HepG2 (cell line): ENCODE measurements around the gene FKBP10. TPM values are rescaled to one million over a fixed set of nuclear protein-coding genes. Genes with fewer than 3 reads are reported as not detected.
A peak's percentile ranks its signal among the peaks of the same experiment; 100 is the strongest.

Experiments used
- ATF5 ChIP-seq: sonication (generic); formaldehyde crosslinking; IDR thresholded peaks from 2 replicates; pipeline ENCODE4 v1.4.0; 2020; ENCODE audit warnings: mild to moderate bottlenecking, low read depth, missing genetic modification reagents
- ATF7 ChIP-seq, 2 experiments: fragments of 450-650 bp in 1 of 2; sonication (generic) in 1 of 2; formaldehyde crosslinking in 1 of 2; IDR thresholded peaks; 2 replicates each; pipeline versions ENCODE4 v1.4.0 to v1.6.1; 2016 to 2020; ENCODE audit warnings: antibody characterized with exemption in 1 of 2, mild to moderate bottlenecking in 1 of 2, missing genetic modification reagents in 1 of 2
- BRF2 ChIP-seq: sonication (generic); formaldehyde crosslinking; IDR thresholded peaks from 2 replicates; pipeline ENCODE4 v1.8.1; 2022; ENCODE audit warnings: mild to moderate bottlenecking, missing genetic modification reagents
- CBX5 ChIP-seq: sonication (generic); formaldehyde crosslinking; IDR thresholded peaks from 2 replicates; pipeline ENCODE4 v1.4.0; 2020; ENCODE audit warnings: missing genetic modification reagents, borderline replicate concordance
- HMGA1 ChIP-seq: sonication (generic); formaldehyde crosslinking; conservative IDR thresholded peaks from 2 replicates; pipeline ENCODE4 v1.4.0; 2020; ENCODE audit warnings: missing genetic modification reagents
- KDM5B ChIP-seq: sonication (generic); formaldehyde crosslinking; IDR thresholded peaks from 2 replicates; pipeline ENCODE4 v1.4.0; 2020; ENCODE audit warnings: missing genetic modification reagents, mild to moderate bottlenecking, borderline replicate concordance
- KLF9 ChIP-seq: IDR thresholded peaks from 2 replicates; pipeline ENCODE4 v1.6.1; 2016; ENCODE audit warnings: low read depth
- MED13 ChIP-seq: sonication (generic); formaldehyde crosslinking; IDR thresholded peaks from 2 replicates; pipeline ENCODE4 v1.5.0; 2020; ENCODE audit warnings: missing genetic modification reagents
- MIER2 ChIP-seq: IDR thresholded peaks from 2 replicates; pipeline ENCODE4 v1.6.1; 2016; ENCODE audit warnings: missing biosample characterization, missing genetic modification reagents
- MTF1 ChIP-seq: sonication (generic); formaldehyde crosslinking; IDR thresholded peaks from 2 replicates; pipeline ENCODE4 v1.5.0; 2020; ENCODE audit warnings: missing genetic modification reagents
- NAIF1 ChIP-seq: sonication (generic); formaldehyde crosslinking; IDR thresholded peaks from 2 replicates; pipeline ENCODE4 v1.5.0; 2020; ENCODE audit warnings: mild to moderate bottlenecking, missing genetic modification reagents, borderline replicate concordance
- NCOA2 ChIP-seq: sonication (generic); formaldehyde crosslinking; IDR thresholded peaks from 2 replicates; pipeline ENCODE4 v1.8.0; 2022; ENCODE audit warnings: inconsistent platforms
- NFRKB ChIP-seq: fragments of 450-650 bp; IDR thresholded peaks from 2 replicates; pipeline ENCODE4 v1.6.1; 2017
- NR2C2 ChIP-seq: sonication (generic); formaldehyde crosslinking; IDR thresholded peaks from 2 replicates; pipeline ENCODE4 v1.4.0; 2020; ENCODE audit warnings: missing genetic modification reagents, mild to moderate bottlenecking, moderate library complexity, borderline replicate concordance
- SMYD3 ChIP-seq: sonication (generic); formaldehyde crosslinking; IDR thresholded peaks from 2 replicates; pipeline ENCODE4 v1.8.1; 2023; ENCODE audit warnings: mild to moderate bottlenecking, missing genetic modification reagents
- SP5 ChIP-seq: IDR thresholded peaks from 2 replicates; pipeline ENCODE4 v1.6.1; 2016; ENCODE audit warnings: low read depth, borderline replicate concordance
- TBL1XR1 ChIP-seq: fragments of 150-350 bp; IDR thresholded peaks from 2 replicates; pipeline ENCODE4 v1.6.1; 2014; ENCODE audit warnings: borderline replicate concordance, low read length; ENCODE audit not compliant: partially characterized antibody
- TCF12 ChIP-seq, 2 experiments: fragments of 450-650 bp in 1 of 2; sonication (generic) in 1 of 2; formaldehyde crosslinking in 1 of 2; IDR thresholded peaks; 2 replicates each; pipeline versions ENCODE4 v1.6.1 to v1.8.0; 2017 to 2022; ENCODE audit warnings: antibody characterized with exemption in 1 of 2, mild to moderate bottlenecking in 1 of 2, missing genetic modification reagents in 1 of 2, moderate library complexity in 1 of 2
- ZBTB7B ChIP-seq: sonication (generic); formaldehyde crosslinking; IDR thresholded peaks from 2 replicates; pipeline ENCODE4 v1.4.0; 2020; ENCODE audit warnings: missing genetic modification reagents
- ZNF143 ChIP-seq: sonication (generic); formaldehyde crosslinking; IDR thresholded peaks from 2 replicates; pipeline ENCODE4 v1.4.0; 2020; ENCODE audit warnings: missing genetic modification reagents
- ZNF414 ChIP-seq: sonication (generic); formaldehyde crosslinking; IDR thresholded peaks from 2 replicates; pipeline ENCODE4 v1.5.0; 2020; ENCODE audit warnings: missing genetic modification reagents
- ZNF557 ChIP-seq: sonication (generic); formaldehyde crosslinking; IDR thresholded peaks from 2 replicates; pipeline ENCODE4 v1.4.0; 2020; ENCODE audit warnings: missing genetic modification reagents
- ZNF567 ChIP-seq: sonication (generic); formaldehyde crosslinking; IDR thresholded peaks from 2 replicates; pipeline ENCODE4 v1.8.1; 2023; ENCODE audit warnings: mild to moderate bottlenecking, missing genetic modification reagents, borderline replicate concordance
- ZNF570 ChIP-seq: sonication (generic); formaldehyde crosslinking; IDR thresholded peaks from 2 replicates; pipeline ENCODE4 v1.4.0; 2020; ENCODE audit warnings: mild to moderate bottlenecking, missing genetic modification reagents, borderline replicate concordance
- ZNF7 ChIP-seq: IDR thresholded peaks from 2 replicates; pipeline ENCODE4 v1.6.1; 2016; ENCODE audit warnings: missing biosample characterization, missing genetic modification reagents
- ZNF740 ChIP-seq: sonication (generic); formaldehyde crosslinking; IDR thresholded peaks from 2 replicates; pipeline ENCODE4 v1.4.0; 2020; ENCODE audit warnings: missing genetic modification reagents
- ZNF761 ChIP-seq: sonication (generic); formaldehyde crosslinking; conservative IDR thresholded peaks from 2 replicates; pipeline ENCODE4 v1.4.0; 2020; ENCODE audit warnings: mild to moderate bottlenecking, missing genetic modification reagents
- polyA plus RNA-seq, 8 experiments: library from polyadenylated mRNA; depleted of rRNA in 3 of 8; stranded (reverse) in 7 of 8; unstranded in 1 of 8; fragments of >200 nt; fragmentation: Illumina TruSeq in 4 of 8; extraction: Trizol in 4 of 8; gene quantifications; 2 replicates each; pipeline versions ENCODE4 v1.2.1 to v1.2.3, GENCODE V29; 2011 to 2016; ENCODE audit warnings: low read depth in 4 of 8, missing spikeins in 1 of 8, mixed read lengths in 1 of 8; ENCODE audit not compliant: insufficient read depth in 1 of 8
- total RNA-seq, 5 experiments: library from RNA; depleted of rRNA; stranded (reverse); fragments of >200 nt; fragmentation: Illumina TruSeq; extraction: Trizol; gene quantifications; 2 replicates each; pipeline ENCODE4 v1.2.3, GENCODE V29; 2016; ENCODE audit warnings: low read depth in 1 of 5

Gene FKBP10
- total and polyA plus RNA-seq, 2 of the 13 experiments (the other 11 are each of a cell fraction or from before 2014, with no cell fraction given), result 149 to 573 TPM

- TF ChIP-seq NFRKB, result no peak
- TF ChIP-seq KDM5B (CRISPR knock-in tag), result no peak
- no peak for TF ChIP-seq NR2C2
- TF ChIP-seq NAIF1 (CRISPR knock-in tag), result peak; percentile 72; the same call in 1 of the 2 replicates
- TF ChIP-seq ZNF7 (CRISPR knock-in tag), result no peak; the same call in 1 of the 2 replicates
- TF ChIP-seq ZNF143 (CRISPR knock-in tag), result no peak
- no peak for TF ChIP-seq SP5
- no peak for TF ChIP-seq ZNF570
- peak; percentile 36; the same call in 1 of the 2 replicates for TF ChIP-seq ZBTB7B
- TF ChIP-seq ZNF761 (CRISPR knock-in tag), result no peak; the same call in 1 of the 2 replicates
- TF ChIP-seq ZNF740, result no peak; the same call in 1 of the 2 replicates
- TF ChIP-seq ZNF567 (CRISPR knock-in tag), result 0 out of 2 replicates have a peak, but pooled peaks have one; percentile 32
- no peak for TF ChIP-seq TBL1XR1
- TF ChIP-seq ATF5 (CRISPR knock-in tag), result no peak
- no peak; the same call in 1 of the 2 replicates for TF ChIP-seq MIER2
- no peak for TF ChIP-seq SMYD3 (CRISPR knock-in tag)
- TF ChIP-seq KLF9 (CRISPR knock-in tag), result peak; percentile 73; the same call in 1 of the 2 replicates
- TF ChIP-seq ATF7 (IDR thresholded peaks at IDR 0.05), result no peak
- TF ChIP-seq ATF7 (CRISPR knock-in tag; IDR thresholded peaks at IDR 0.05), result no peak; the same call in 1 of the 2 replicates
- TF ChIP-seq TCF12 (IDR thresholded peaks at IDR 0.05), result no peak
- no peak for TF ChIP-seq TCF12 (CRISPR knock-in tag; IDR thresholded peaks at IDR 0.05)
- TF ChIP-seq BRF2 (CRISPR knock-in tag), result no peak
- TF ChIP-seq HMGA1 (CRISPR knock-in tag), result no peak
- peak; percentile 6; the same call in 1 of the 2 replicates for TF ChIP-seq NCOA2 (CRISPR knock-in tag)
- TF ChIP-seq ZNF557, result no peak
- 0 out of 2 replicates have a peak, but pooled peaks have one; percentile 22 for TF ChIP-seq CBX5 (CRISPR knock-in tag)
- TF ChIP-seq ZNF414 (CRISPR knock-in tag), result no peak
- TF ChIP-seq MED13 (CRISPR knock-in tag), result no peak
- no peak for TF ChIP-seq MTF1
These were observed 1.9 kb upstream of the FKBP10 start (continued) for GRCh38 chr17:41810659-41811548.
